OCI-LY7 (cell line): Measurements from ENCODE around the gene ZNF586. TPM values are rescaled to one million over a fixed set of nuclear protein-coding genes. Genes with fewer than 3 reads are reported as not detected.
A peak's percentile ranks its signal among the peaks of the same experiment; 100 is the strongest.

ENCODE experiments used
- BruUV-seq: library from RNA; stranded (reverse); fragments of 400-500 nt; replicated peaks from 2 replicates; lab custom pipeline; 2021; lab: Mats Ljungman, UMichigan
- CTCF ChIA-PET: fragments of 300-600 bp; sonication (Branson Sonifier 250); formaldehyde crosslinking; loops from one replicate; lab custom pipeline; 2022; ENCODE audit warnings: antibody characterized with exemption; ENCODE audit not compliant: unreplicated experiment; lab: Charles Lee
- POLR2A ChIA-PET: fragments of 300-600 bp; sonication (Branson Sonifier 250); formaldehyde crosslinking; loops from one replicate; lab custom pipeline; 2022; ENCODE audit warnings: antibody characterized with exemption; lab: Charles Lee
- DNase-seq: peaks from one replicate; pipeline ENCODE4 v3.0.0-alpha.2; 2015; ENCODE audit warnings: low spot score
- H2AFZ ChIP-seq: fragments of 200-600 bp; sonication (generic), shearing (Covaris generic); 2 replicates; pipeline ENCODE4 v1.6.1; 2014; ENCODE audit warnings: mild to moderate bottlenecking, antibody characterized with exemption, low read length, moderate library complexity
- H3K27ac ChIP-seq: fragments of 200-600 bp; sonication (generic); 2 replicates; pipeline ENCODE4 v1.5.1; 2014; ENCODE audit warnings: mixed run types, low read depth, mild to moderate bottlenecking, moderate library complexity, low read length, inconsistent platforms; ENCODE audit not compliant: poor library complexity, severe bottlenecking
- H3K36me3 ChIP-seq: fragments of 200-600 bp; sonication (generic); 2 replicates; pipeline ENCODE4 v1.6.1; 2014; ENCODE audit warnings: mild to moderate bottlenecking, antibody characterized with exemption, low read length, moderate library complexity, mixed read lengths; ENCODE audit not compliant: insufficient read depth
- H3K4me1 ChIP-seq: fragments of 200-600 bp; sonication (generic); 2 replicates; pipeline ENCODE4 v1.5.1; 2014; ENCODE audit warnings: mild to moderate bottlenecking, low read length; ENCODE audit not compliant: insufficient read depth, poor library complexity, severe bottlenecking
- H3K4me2 ChIP-seq: fragments of 200-600 bp; sonication (generic); 2 replicates; pipeline ENCODE4 v1.6.1; 2014; ENCODE audit warnings: mild to moderate bottlenecking, low read length
- H3K4me3 ChIP-seq: fragments of 200-600 bp; sonication (generic); 2 replicates; pipeline ENCODE4 v1.5.1; 2014; ENCODE audit warnings: mild to moderate bottlenecking, low read depth, low read length; ENCODE audit not compliant: poor library complexity, severe bottlenecking
- H3K79me2 ChIP-seq: fragments of 200-600 bp; sonication (generic); 2 replicates; pipeline ENCODE4 v1.6.1; 2016; ENCODE audit warnings: low read depth, mild to moderate bottlenecking, low read length, moderate library complexity, mixed read lengths; ENCODE audit not compliant: insufficient read depth
- H3K9me2 ChIP-seq: fragments of 200-600 bp; sonication (generic); 2 replicates; pipeline ENCODE4 v1.6.1; 2016; ENCODE audit warnings: mild to moderate bottlenecking, low read length, mixed read lengths; ENCODE audit not compliant: insufficient read depth
- H3K9me3 ChIP-seq: fragments of 200-600 bp; sonication (generic); 2 replicates; pipeline ENCODE4 v1.6.1; 2014; ENCODE audit warnings: mild to moderate bottlenecking, mixed run types, low read length, mixed read lengths
- H4K20me1 ChIP-seq: fragments of 200-600 bp; sonication (generic); 2 replicates; pipeline ENCODE4 v1.6.1; 2014; ENCODE audit warnings: mild to moderate bottlenecking, antibody characterized with exemption, low read length, moderate library complexity, mixed read lengths; ENCODE audit not compliant: insufficient read depth
- EZH2phosphoT487 ChIP-seq: fragments of 200-600 bp; sonication (generic); IDR thresholded peaks from 2 replicates; pipeline ENCODE4 v1.6.1; 2018; ENCODE audit warnings: low read depth, borderline replicate concordance, mild to moderate bottlenecking, mixed run types, antibody characterized with exemption, low read length, moderate library complexity, mixed read lengths
- intact Hi-C: fragments of 100-400 bp; cut with micrococcal nuclease; formaldehyde crosslinking; loops from one replicate; pipeline ENCODE4 v1.10.0; 2022; ENCODE audit not compliant: unreplicated experiment
- total RNA-seq, 2 experiments: library from RNA; depleted of rRNA in 1 of 2; stranded (reverse); fragments of >200 nt in 1 of 2; shearing (Covaris generic) in 1 of 2; gene quantifications; 2 replicates each; pipeline ENCODE4 v1.2.3, GENCODE V29; 2014 to 2022
- TF ChIP-seq, protein P1 (sequence below): fragments of 200-600 bp; sonication (generic); conservative IDR thresholded peaks from 2 replicates; pipeline ENCODE4 v1.5.1; 2014; ENCODE audit warnings: mild to moderate bottlenecking, antibody characterized with exemption, low read length, moderate library complexity, mixed read lengths

Gene ZNF586
- total RNA-seq, 2 experiments from 2014 or later = 19.7 to 25.2 TPM

DNA sequence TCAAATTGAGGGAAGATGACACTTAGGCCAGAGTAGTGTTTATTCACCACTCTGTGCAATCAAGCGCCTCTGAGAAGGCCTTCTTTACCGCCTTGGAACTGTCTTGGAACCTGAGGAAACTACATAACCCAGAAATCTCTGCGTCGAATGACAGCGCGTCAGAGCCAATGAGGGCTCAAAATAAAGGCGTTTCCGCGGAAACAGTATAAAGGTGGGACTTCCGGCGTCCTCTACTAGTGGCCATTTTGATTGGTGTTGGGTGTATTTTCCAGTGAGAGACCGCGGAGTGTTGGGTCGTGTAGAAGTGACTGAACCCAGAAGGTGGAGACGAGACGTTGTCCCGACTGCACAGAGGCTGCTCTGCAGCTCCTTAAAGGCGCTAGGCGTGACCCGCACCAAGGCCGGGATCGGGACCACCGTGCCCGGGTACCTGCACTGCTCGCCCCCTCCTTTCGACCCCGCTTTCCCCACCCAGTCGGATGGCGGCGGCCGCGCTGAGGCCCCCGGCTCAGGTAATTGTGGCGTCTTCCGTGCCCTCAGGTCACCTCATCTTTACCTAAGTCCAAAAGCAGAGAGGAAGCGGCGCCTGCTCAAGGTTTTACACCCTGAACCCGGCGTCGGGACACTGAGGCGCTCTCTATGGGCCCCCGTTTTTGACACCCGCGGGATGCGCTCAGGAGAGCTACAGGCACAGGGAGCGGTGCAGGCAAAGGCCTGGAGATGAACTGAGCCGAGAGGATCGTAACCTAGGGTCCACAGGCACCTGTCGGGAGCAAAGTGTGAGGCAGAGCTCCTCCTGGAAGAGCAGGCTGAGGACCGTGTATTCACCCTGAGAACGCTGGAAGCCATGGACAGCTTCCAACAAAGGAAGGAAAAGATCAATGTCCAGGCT lies 22.6 kb upstream of the ZNF586 start, which contains the start of gene ZNF776:
Gene ZNF776, plus strand, starts transcription at position 236 of the 892 bp plus-strand sequence. Its CDS starts 244 bp downstream, at position 480.
- Histone ChIP-seq H3K4me2 (peak within 1 kb of the TSS; percentile 93), H3K4me3 (peak within 1 kb of the TSS; percentile 92), H3K9me3 (no peaks in the 10 kb centered on the region), H2AFZ (peak within 1 kb of the TSS; percentile 80), H4K20me1 (no peaks in the 10 kb centered on the region), H3K79me2 (peaks cover 33% of the 10 kb centered on the region), H3K9me2 (no peaks in the 10 kb centered on the region), H3K27ac (peak within 1 kb of the TSS; percentile 52), H3K4me1 (peaks cover 13% of the 10 kb centered on the region), H3K36me3 (peaks cover 38% of the 10 kb centered on the region)
- TSS peak; percentile 68 for BruUV-seq
- DNase-seq = peak; percentile 93
- intact Hi-C loops = no loop called here
- CTCF ChIA-PET = interaction anchor here (0.6 kb wide), 1 partner anchor 523 kb away, joined by 3 read pairs; no protein-coding TSS in a partner anchor
- no peak for TF ChIP-seq EZH2phosphoT487
- TF ChIP-seq, protein P1, sequence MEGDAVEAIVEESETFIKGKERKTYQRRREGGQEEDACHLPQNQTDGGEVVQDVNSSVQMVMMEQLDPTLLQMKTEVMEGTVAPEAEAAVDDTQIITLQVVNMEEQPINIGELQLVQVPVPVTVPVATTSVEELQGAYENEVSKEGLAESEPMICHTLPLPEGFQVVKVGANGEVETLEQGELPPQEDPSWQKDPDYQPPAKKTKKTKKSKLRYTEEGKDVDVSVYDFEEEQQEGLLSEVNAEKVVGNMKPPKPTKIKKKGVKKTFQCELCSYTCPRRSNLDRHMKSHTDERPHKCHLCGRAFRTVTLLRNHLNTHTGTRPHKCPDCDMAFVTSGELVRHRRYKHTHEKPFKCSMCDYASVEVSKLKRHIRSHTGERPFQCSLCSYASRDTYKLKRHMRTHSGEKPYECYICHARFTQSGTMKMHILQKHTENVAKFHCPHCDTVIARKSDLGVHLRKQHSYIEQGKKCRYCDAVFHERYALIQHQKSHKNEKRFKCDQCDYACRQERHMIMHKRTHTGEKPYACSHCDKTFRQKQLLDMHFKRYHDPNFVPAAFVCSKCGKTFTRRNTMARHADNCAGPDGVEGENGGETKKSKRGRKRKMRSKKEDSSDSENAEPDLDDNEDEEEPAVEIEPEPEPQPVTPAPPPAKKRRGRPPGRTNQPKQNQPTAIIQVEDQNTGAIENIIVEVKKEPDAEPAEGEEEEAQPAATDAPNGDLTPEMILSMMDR = no peak
- POLR2A ChIA-PET = interaction anchor here (0.8 to 1.4 kb wide), 4 partner anchors 9 to 23 kb away, joined by 3 to 5 read pairs (median 4); partner anchors contain the start of gene ZNF671

DNA sequence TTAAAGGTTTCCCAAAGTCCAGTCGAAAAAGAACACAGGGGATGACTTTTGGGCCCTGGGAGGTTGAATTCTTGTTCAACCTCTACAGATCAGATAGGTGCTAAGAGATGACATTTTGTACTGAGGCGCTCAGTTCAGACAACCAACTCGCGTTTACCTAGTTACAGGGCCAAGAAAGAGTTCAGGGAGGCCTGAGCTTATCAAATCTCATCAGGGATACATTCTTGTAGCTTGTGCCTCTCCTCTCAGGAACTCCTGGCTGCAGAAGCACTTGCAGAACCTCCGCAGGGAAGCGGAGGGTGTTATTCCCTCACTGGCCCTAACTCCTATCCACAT lies 22.0 kb upstream of the ZNF586 start:
- ChIA-PET CTCF (no interaction called here), POLR2A (interaction anchor here (1.0 to 1.1 kb wide), 2 partner anchors 9 kb away, joined by 3 to 4 read pairs; no protein-coding TSS in a partner anchor)
- H3K36me3 ChIP-seq = peaks cover 44% of the 10 kb centered on the region
- no peak for DNase-seq
- peaks cover 33% of the 10 kb centered on the region for H3K79me2 ChIP-seq
- no peaks in the 10 kb centered on the region for H3K9me3 ChIP-seq
- H2AFZ ChIP-seq = no peak overlapping the region
- no peaks in the 10 kb centered on the region for H3K9me2 ChIP-seq
- TF ChIP-seq, protein P1 = no peak
- TF ChIP-seq EZH2phosphoT487 = no peak
- BruUV-seq = no TSS peak
- peak overlapping the region; percentile 93 for H3K4me2 ChIP-seq
- intact Hi-C loops = no loop called here
- H4K20me1 ChIP-seq = no peaks in the 10 kb centered on the region
- H3K4me3 ChIP-seq = peak overlapping the region; percentile 92
- H3K27ac ChIP-seq = peak overlapping the region; percentile 52
- H3K4me1 ChIP-seq = peaks cover 13% of the 10 kb centered on the region
